CD4-positive, alpha-beta T cell treated with Interleukin-21 for 1 hour (primary cell): ENCODE data around the gene ATP1A4.
"Not testable (repeated sequence)": the region's sequence is repeated elsewhere in the genome, so short reads cannot be mapped to it uniquely, and the experiment has no call there.

ENCODE experiments used
- DNase-seq: peaks from one replicate; pipeline ENCODE4 v3.0.0-alpha.2; 2020

Gene ATP1A4

GRCh38 chr1:160124705-160125478 is 26.5 kb upstream of the ATP1A4 start:
- DNase-seq, result no peak

DNA sequence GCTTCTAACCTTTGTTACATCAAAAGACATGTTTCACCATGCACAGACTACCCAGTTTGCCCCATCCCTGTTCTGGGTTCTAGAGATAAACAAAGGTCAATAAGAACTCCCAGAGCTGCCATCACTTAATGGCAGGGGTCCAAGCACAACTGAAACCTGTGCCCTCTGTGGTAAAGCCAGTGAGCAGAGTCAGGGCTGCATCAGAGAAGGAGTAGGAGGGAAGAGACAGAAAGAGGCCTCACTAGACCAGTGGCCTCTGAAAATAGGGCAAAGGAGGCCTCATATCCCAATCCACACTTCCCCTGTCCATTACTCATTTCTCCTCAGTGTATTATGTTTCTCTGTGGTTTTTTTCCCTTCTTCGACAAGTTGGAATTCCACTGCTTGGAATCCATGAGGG is 25.7 kb upstream of the ATP1A4 start:
- no peak for DNase-seq

DNA sequence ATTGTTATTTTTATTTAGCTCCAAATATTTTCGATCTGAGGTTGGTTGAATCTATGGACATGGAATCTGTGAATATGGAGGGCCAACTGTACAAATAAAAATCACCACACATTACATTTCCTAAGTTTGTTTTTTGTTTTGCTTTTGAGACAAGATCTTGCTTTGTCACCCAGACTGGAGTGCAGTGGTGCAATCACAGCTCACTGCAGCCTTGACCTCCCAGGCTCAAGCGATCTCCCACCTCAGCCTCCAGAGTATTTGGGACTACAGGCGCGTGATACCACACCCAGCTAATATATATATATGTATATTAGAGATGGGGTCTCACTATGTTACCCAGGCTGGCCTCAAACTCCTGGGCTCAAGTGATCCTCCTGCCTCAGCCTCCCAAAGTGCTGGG is 25.1 kb upstream of the ATP1A4 start:
- not testable (repeated sequence) for DNase-seq

GRCh38 chr1:160127381-160127780 is 24.0 kb upstream of the ATP1A4 start:
- DNase-seq, result no peak

DNA sequence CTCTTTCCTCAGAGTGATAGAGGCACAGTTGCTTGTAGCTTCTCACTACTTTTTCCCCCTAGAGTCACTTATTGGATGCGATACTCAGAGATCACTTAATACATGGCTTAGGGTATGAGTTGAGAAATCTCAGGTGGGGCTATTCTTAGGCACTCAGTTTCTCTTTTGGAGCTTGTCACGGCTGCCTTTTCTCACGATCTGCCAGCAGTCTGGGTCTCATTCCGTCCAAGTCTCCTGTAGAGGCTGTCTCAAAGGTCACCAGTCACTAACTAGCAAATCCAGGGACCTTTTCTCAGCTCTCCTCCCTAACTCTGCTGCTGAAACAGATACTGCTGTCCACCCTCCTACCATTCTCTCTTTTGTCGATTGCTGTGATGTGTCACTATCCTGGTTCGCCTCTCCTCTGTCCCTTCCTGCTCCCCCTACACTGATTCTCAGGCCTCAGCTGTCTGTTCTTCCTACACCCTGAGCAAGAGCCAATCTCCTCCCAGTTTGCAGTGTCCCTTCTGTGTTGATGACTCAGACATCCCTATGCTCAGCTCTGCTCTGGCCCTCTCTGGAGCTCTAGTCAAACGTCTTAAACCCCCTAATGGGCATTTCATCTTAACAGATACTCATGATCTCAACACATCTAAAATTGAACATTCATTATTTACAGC is 23.4 kb upstream of the ATP1A4 start:
- no peak for DNase-seq

DNA sequence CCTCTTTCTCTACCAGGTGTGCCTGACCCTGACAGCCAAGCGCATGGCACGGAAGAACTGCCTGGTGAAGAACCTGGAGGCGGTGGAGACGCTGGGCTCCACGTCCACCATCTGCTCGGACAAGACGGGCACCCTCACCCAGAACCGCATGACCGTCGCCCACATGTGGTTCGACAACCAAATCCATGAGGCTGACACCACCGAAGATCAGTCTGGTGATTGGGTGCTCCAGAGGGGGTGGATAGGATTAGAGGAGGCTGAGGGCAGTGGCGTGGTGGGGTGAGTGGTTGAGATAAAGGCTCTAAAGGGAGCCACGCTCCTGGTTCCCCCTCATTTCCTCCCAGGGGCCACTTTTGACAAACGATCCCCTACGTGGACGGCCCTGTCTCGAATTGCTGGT is 22.8 kb upstream of the ATP1A4 start:
- no peak for DNase-seq

DNA sequence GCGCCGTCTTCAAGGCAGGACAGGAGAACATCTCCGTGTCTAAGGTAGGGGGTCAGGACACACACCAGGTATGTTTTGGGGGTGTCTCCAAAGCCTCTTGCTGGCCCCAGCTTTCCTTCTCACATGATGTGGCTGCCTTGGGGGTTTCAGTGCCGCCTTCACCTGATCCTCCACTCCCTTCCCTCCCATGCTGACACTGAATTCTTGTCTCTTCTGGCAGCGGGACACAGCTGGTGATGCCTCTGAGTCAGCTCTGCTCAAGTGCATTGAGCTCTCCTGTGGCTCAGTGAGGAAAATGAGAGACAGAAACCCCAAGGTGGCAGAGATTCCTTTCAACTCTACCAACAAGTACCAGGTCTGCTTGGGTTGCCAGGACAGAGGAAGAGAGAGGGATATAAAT is 22.4 kb upstream of the ATP1A4 start:
- DNase-seq, result no peak

DNA sequence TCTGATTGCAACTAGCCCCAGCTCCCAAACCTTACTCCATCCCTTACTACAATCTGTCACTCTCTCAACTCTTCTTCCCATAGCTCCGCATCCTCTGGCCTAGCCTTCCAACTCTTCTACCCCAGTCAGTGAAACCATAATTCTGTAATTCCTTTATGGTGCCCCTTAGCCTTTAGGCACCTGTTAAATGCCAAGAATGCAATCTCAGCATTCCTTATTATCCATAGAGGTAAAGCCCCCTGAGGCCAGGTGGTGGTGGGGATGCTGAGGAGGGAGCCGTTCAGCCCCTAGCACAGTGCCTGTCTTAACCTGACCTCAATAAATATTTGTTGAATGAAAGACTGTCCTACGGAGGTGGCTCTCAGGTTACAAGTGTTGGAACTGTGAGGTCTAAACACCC is 21.8 kb upstream of the ATP1A4 start:
- no peak for DNase-seq

DNA sequence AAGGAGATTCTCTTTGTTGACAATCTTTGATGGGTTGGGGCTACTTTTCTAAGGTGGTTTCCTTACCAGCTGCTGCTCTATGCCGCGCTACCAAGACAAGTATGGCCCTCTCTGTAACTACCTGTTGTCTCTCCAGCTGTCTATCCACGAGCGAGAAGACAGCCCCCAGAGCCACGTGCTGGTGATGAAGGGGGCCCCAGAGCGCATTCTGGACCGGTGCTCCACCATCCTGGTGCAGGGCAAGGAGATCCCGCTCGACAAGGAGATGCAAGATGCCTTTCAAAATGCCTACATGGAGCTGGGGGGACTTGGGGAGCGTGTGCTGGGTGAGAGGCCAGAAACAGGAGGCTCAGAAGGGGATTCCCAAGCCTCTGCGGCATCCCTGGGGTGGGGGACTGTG is 21.4 kb upstream of the ATP1A4 start:
- no peak for DNase-seq

DNA sequence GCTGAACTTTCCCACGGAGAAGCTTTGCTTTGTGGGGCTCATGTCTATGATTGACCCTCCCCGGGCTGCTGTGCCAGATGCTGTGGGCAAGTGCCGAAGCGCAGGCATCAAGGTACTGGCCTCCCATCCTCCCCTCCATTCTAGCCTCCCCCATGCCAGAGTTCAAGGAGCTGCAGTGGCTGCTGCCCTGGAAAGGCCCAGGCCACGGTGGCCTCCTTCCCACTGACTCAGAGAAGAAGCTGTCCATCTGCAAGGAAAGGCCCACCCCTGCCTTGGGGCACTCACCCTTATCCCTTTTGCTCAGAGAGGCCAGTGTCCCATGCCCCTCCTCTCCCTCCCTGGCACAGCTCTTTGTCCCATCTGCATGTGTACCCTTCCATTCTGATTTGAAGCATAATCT is 20.9 kb upstream of the ATP1A4 start:
- no peak for DNase-seq

DNA sequence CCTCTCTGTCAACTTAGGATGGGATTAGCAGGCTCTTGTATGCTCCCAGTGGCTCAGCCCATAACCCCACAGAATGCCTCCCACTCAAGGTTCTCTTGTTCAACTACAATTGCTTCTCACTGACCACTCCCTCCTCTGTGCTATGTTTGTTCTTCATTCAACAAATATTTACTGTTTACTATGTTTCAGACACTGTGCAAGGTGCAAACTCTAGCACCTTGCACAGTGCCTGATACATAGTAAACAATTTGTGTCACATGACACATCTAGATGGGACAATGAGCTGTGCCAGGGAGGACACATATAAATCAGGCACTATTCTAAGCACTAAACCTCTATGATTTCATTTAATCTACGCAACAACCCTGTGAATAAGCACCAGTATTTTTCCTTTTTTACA is 20.5 kb upstream of the ATP1A4 start:
- no peak for DNase-seq

DNA sequence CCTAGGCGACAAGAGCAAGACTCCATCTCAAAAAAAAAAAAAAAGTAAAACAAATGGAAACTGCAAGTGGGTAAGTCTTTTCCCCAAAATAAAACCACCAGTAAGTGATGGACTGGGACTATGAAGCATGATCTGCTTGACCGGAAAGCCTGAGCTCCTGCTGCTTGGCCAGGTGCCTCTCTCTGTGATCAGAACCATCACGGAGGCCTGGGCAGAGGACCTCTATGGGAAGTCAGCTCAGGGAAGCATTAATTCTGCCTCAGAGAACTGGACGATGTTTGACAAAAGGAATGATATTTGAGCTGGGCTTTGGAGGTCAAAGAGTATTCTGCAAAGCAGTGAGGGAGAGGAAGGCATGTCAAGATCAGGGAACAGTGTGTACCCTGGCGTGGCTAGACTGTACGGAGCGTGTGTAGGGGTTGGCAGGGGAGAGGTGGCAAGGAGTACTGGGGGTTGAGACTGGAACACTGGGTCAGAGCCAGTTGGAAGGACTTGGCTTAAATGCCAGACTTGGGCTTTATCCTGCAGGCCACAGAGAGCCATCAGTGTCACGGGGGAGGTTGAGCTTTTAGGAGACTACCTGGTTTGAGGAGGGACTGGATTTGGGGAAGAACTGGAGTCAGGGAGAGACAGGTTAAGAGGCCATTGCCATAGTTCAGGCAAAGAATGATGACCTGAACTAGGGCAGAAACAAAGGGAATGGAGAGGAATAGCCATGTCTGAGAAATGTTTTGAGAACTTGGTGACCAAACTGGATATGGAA is 19.4 kb upstream of the ATP1A4 start:
- DNase-seq, result no peak

GRCh38 chr1:160133990-160134770 is 17.2 kb upstream of the ATP1A4 start:
- no peak for DNase-seq

DNA sequence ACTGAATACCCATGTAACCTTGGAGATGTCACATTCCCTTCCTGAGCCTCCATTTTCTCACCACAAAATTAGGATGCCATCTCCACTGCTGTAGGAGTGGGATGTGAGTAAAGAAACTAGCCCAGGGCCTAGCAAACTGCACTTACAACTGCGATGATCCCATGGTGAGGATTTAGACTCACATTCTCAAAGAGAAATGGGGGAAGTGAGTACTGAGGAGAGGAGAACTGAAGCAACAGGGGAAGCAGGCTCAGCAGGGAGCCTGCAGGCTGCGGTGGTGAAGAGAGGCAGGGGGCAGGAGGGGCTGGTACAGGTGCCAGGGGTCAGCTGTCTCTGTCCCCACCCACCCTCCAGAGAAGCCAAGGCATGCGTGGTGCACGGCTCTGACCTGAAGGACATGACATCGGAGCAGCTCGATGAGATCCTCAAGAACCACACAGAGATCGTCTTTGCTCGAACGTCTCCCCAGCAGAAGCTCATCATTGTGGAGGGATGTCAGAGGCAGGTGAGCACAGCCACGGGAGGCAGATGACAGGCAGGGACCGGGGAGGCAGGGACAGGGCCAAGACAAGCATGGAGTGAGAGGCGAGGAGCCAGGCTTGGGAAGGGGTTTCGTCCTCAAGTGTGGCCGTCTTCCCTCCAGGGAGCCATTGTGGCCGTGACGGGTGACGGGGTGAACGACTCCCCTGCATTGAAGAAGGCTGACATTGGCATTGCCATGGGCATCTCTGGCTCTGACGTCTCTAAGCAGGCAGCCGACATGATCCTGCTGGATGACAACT is 16.4 kb upstream of the ATP1A4 start:
- no peak for DNase-seq

- DNase-seq, result no peak
Measured at GRCh38 chr1:160136121-160136925, 15.1 kb upstream of the ATP1A4 start.

DNA sequence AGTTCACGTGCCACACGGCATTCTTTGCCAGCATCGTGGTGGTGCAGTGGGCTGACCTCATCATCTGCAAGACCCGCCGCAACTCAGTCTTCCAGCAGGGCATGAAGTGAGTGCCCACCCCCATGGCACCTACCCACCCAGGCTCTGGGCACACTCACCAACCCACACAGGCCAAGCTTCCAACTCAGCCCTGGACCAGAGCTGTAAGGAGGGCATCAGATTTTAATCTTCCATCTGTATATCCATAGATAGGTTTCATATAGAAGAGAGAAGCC is 14.5 kb upstream of the ATP1A4 start:
- no peak for DNase-seq

GRCh38 chr1:160137216-160137862 is 14.1 kb upstream of the ATP1A4 start:
- no peak for DNase-seq

DNA sequence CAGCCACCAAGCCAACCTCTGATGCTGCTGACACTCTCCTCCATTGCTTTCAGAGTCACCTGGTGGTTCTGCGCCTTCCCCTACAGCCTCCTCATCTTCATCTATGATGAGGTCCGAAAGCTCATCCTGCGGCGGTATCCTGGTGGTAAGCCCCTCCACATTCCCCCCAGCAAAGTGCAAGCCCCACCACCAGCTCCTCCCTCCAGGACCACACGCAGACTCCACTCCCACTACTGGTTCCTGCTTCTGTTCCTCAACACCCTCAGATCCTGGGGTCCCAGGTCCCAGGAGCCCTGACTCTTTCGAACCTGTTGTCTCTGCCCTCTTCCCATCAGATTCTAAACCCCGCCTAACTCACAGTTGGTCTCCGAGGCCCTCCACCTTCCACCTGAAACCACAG is 11.6 kb upstream of the ATP1A4 start:
- DNase-seq, result no peak

GRCh38 chr1:160143695-160144094 is 7.7 kb upstream of the ATP1A4 start:
- no peak for DNase-seq

DNA sequence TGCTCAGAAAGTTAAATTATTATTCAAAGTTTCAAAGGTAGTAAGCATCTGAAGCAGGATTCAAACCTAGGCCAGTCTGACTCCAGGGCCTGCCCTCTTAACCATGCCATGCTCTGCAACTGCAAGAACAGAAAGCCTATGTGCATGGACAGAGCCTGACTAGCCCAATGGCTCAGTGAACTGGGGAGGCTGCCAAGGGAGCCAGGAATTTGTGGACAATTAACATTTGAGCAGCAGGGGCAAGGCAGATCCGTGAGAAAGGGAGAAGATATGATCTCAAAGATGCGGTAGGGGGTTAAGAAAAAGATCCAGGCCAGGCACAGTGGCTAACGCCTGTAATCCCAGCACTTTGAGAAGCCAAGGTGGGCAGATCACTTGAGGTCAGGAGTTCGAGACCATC is 6.5 kb upstream of the ATP1A4 start:
- DNase-seq, result no peak

GRCh38 chr1:160146107-160146506 is 5.3 kb upstream of the ATP1A4 start:
- DNase-seq, result no peak
